Stimulated activated CD4-positive, alpha-beta T cell treated with anti-CD3 and anti-CD28 coated beads, Interleukin-12 subunit alpha, Interleukin-12 subunit beta, amount 100 ng/mL, for 48 hours (primary cell): Measurements from ENCODE around the gene SLF1.
A peak's percentile ranks its signal among the peaks of the same experiment; 100 is the strongest.
"Not testable (repeated sequence)": the region's sequence is repeated elsewhere in the genome, so short reads cannot be mapped to it uniquely, and the experiment has no call there.

Source experiments
- DNase-seq, 3 donors: peaks; one replicate each; pipeline ENCODE4 v3.0.0-alpha.2; 2020; ENCODE audit warnings: low read depth in 2 of 3, low spot score in 1 of 3

Gene SLF1

DNA sequence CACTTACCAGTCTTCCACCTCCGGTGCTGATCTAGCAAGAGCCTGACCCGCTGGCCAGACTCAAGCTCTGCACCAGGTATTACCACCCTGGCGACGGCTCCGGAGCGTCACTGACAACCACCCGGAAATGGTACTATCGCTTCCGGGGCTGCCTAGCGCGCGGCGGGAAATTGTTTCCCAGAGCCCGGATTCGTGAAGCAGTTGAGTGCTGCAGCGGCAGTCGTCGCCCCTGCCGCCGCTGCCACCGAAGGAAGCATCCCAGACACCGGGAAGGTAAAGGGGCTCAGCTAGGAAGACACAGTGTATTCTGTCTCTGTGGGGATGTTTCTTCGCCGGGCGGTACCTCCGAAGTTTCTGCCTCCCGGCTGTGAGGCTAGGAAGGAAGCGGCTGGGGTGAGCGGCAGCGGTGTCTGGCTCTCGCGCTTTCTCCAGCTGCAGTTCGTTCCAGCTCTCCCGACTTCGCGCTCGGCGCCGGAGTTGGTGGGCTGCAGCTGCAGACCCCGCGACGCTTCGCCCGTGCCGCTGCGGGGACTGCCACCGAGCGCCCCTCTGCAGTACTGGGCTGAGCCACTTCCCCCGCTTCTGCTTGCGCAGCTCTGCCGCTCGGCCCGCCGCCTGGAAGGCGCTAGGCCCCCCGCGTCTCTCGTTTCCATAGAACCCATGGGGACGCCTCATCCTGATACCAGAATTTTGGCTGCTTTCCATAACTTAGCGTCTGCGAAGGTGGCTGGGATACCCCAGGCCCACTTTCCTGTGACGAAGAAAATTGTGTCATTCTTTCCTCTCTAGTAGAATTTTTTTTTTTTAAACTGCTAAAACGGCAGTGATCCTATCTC is at the start of gene SLF1, which contains the start of gene KIAA0825:
Gene SLF1 (plus strand): TSS at position 177 of the 836 bp plus-strand sequence. CDS start 10,142 bp downstream, outside the sequence.
Gene KIAA0825 (minus strand): TSS at position 112 of the 836 bp plus-strand sequence. CDS start 81,478 bp downstream, outside the sequence.
- peak; percentile 79 to 82 (median 79) for DNase-seq

DNA sequence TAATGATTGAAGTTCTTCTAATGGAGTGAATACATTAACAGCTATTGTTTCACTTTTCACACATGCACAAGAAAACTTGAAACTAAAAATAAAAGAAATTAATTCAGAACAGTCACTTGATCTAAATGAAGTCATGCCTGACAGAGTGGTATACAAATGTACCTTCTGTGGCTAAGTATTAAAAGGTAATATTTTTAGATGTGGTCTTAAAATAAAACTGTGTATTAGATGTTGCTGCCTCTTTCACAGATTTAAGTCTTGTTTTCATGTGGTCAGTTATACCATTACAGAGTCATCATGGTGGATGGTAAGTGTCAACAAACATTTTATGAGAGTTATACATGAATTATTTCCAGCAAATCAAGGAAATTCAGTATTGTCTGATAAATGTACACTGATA is 47.1 kb upstream of the SLF1 start:
- DNase-seq = no peak

DNA sequence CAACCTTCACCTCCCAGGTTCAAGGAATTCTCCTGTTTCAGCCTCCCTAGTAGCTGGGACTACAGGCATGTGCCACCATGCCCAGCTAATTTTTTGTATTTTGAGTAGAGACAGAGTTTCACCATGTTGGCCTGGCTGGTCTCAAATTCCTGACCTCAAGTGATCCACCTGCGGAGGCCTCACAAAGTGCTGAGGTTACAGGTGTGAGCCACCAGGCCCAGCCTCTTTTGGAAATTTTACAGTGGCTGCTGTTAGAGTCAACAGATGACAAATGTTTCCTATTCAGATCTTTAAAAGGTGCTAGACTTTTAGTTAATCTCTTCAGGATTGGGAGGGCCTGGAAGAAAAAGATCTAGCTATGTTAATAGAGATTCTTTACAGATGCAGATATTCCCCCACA is 45.1 kb upstream of the SLF1 start:
- not testable (repeated sequence) for DNase-seq

DNA sequence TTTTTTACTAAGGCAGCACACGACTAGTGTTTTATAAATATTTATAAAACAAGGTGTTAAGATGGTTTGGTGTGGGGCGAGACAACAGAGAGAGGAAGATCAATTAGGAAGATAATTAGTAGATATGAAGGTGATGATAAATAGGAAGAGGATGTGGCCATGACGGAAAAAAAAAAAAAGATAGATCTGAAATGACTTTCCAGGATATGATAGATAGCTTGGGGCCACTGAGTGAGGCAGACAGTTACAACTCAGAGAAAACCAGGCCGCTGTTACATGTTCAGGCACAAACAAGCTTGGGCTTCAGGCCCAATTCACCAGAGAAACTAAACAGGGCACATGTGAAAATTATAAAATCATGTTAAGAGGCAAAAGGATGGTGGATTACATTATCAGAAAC is 43.3 kb upstream of the SLF1 start:
- DNase-seq = no peak

DNA sequence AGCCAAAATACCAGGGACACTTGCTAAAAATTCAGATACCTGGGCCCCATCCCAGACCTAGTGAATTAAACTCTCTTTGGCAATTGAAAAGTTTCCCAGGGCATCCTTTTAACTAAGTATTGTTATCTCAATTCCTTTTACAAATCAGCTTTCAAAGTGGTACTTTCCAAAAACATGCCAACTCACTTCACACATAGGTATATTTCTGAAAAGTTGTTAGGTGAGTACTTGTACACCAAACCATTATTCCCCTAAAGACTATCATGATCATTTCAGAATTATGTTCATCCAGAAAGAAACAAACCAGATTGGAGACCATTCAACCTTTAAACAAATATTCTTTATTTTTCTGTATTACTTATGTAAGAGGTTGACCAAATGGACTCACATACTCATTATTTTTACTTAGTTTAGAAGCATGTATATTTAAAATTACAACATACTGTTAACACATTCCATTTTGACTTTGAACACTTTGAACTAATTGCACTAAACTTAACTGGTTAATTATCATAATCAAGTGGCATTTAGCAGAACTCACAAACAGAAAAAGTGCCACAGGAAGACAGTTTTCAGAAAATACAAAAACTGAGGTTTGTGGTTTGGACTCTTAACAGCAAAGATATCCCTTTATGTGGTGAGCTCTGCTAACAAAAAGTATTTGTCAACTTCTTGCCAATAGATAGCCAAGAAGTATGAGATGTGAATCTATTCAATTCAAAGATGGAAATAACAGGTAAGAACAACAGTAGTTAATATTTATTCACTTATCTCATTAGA is 40.8 kb upstream of the SLF1 start:
- DNase-seq = no peak

DNA sequence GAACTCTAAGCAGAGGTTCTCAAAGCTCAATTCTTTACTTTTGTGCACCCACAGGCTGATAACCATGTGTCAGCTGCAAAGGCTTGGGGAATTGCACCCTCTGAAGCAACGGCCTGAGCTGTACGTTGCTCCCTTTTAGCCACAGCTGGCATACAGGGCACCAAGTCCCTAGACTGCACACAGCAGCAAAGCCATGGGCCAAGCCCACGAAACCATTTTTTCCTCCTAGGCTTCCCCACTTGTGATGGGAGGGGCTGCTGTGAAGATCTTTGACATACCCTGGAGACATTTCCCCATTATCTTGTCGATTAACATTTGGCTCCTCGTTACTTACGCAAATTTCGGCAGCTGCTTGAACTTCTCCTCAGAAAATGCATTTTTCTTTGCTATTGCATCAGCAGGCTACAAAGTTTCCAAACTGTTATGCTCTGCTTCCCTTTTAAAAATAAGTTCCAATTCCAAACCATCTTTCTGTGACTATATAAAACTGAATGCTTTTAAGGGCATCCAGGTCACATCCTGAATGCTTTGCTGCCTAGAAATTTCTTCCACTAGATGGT is 23.1 kb upstream of the SLF1 start:
- DNase-seq = no peak

DNA sequence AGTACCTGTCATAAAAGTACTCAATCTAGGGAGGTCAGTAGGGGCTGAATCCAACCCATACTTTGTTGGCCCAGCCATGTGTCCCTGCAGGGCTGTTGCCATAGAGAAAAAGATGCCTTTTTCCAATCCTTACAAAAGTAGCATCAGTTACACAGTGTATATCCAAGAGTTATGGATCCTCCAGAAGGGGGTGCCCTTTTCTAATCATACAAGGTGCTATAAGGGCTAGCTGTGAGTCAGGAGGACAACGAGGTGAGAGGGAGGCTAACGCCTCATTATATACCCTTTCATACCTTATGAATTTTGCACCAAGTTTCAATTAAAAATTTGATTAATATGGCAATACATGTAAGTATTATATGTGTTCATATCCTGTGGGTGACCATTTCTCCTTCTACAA is 4.9 kb upstream of the SLF1 start:
- DNase-seq = no peak

DNA sequence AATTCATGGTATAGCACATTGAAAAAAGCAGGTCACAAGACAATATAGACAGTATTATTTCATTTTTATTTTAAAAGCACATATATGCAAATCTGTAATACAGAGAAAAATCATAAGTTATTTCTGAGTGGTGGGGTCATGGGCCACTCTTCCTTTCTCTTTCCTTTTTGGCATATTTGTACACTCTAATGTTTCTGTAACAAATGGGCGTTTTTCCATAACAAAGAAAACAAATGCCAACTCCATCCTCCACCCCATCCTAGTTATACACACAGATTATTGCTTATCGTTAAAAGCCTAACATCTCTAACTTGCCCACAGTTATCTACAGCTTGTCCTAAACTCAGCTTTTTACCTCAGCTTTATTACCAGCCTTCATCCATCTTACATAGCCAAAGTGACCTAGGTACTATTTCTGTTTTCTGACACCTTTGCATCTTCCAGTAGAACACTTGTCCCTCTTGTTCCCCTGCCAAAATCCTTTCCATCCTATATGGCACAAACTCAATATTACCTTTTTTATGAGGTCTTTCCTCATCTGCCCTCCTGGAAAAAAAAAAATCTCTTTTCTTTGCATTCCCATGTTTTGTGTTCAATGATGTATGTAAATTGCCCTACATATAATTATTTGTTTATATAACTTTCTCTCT is 4.2 kb upstream of the SLF1 start:
- no peak for DNase-seq

DNA sequence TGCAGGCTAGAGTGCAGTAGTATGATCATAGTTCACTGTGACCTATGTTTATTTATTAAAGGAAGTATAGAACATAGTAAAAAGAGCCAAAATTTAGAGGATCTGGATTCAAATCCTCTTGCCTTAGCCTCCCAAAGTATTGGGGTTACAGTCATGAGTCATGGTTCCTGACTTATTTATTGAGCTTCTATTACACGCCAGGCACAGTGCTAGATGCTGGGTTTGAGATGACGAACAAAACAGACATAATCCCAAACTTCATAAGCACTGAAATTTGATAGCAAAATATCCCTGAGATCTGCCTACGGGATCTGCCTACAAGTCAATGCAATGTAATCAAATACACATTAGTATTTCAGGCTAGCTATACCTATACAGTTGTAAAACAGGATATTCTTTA is 2.6 kb upstream of the SLF1 start:
- DNase-seq = no peak

DNA sequence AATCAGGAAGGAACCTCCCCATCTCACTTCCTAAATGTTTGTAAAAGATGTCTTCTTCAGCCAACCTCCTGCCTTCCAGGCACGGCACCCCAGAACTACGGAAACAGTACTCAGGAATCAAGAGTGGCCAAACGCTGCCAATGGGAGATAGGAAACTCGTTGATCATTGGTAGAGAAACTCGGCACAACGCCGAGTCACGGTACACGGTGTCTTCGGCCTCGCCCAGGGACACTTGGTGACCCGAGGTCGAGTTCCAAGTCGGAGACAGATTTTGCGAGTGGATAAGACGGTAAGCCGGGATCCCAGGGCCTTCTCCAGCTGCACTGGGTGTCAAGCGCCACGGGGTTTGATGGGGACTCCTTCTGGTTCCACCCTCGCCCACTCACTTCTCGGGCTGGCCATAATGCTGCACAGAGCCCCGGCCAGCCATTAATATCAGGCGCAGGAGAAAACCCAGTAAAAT is 408 bp upstream of the SLF1 start:
- peak in 1 of 3 donors; percentile 9 for DNase-seq

DNA sequence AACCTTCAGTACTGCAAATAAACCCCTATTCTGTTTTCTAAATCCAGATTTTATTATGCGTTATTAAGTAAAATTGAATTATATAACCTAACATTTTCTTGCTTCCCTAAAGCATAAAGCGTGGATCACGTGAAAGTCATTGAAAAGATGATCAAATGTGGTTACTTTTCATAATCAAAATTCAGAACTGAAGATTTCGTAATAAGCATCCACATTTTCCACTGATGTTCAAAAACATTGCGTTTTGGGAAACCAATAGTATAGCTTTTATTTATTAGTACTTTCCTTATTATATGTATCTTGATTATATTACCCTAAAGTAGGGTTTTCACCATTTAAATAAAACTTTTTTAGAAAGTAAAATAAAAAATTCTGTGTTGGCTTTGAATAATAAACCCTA is 1.8 kb downstream of the SLF1 start:
- DNase-seq = no peak

DNA sequence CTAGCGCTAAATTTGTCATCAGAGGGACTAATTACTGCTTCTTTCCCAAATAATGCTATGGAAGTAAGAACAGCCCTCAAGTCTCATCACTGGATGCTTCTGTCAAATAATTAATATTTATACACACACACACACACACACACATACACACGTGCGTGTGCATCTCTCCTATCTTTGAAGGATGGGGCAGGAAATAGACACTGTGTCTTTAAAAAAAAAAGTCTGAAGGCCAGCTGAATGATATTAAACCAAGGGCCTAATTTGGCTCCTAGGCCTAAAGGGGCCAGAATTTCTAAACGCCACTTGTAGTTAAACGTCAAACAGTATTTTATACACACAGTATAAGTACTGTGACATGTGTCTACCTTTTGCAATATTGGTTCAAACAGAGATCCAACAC is 3.3 kb downstream of the SLF1 start:
- no peak for DNase-seq

DNA sequence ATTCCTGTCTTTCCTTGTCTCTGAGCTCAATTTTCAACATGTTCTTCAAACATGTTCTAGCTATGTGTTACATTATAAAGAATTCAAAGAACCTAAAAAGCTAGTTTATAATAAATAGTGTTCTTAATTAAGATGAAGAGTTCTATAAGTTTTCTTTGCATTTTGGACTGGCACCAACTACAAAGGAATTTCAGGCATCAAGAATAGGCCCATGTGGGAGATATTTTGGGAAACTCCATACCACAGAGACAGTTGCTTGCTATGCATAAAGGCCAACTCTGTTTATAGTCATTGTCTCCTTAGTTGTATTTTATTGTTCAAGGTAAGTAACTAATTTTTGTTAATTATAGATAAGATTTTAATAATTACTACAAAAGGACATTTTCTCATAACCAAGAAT is 4.5 kb downstream of the SLF1 start:
- DNase-seq = no peak

DNA sequence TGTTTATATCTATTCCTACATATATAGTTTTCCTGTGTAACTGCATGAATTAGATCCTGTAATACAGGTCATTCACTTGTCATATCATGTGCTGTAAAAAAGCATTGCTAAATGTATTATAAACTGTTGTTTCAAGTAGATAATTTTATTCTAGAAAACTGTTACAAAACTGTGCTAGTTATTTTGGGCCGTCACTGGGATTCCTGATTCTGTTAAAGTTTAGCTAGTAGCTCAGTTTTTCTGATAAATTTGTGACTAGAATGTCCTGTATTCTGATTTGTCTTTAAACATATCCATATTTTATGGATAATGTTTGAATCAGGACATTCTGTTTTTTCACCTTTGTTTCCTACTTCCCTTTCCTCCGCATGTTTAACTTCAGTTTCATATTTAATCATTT is 5.4 kb downstream of the SLF1 start:
- no peak for DNase-seq

DNA sequence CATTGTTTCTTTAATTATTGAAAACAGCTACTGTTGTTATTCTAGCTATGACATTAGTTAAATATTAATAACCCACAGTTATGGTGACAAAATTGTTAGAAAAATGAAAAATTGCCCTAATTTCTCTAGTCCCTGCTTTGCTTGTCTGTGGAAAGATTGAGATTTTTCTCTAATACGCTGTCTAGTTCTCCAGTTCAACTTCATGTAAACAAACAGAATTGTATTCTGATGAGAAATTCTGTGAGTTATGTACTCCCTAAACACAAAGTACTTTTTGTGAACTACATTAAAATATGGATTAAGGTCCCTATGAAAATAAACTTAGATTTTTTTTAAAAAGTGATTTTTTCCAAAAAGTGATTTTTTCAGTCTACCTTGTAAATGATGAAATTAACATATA is 8.7 kb downstream of the SLF1 start:
- no peak for DNase-seq

DNA sequence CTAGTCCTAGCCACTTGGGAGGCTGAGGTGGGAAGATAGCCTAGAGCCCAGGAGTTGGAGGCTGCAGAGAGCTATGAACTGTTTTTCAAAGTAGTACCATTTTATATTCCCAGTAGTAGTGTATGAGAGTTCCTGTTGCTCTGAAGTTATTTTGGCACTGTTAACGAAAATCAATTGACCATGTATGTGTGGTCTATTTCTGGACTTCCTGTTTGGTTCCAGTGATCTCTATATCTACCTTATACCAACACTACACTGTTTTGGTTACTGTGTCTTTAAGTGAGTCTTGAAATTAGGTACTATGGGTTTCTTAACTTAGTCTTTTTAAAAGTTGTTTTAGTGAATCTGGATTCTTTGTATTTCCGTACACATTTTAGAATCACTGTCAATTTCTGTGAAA is 13.6 kb downstream of the SLF1 start:
- DNase-seq = no peak

DNA sequence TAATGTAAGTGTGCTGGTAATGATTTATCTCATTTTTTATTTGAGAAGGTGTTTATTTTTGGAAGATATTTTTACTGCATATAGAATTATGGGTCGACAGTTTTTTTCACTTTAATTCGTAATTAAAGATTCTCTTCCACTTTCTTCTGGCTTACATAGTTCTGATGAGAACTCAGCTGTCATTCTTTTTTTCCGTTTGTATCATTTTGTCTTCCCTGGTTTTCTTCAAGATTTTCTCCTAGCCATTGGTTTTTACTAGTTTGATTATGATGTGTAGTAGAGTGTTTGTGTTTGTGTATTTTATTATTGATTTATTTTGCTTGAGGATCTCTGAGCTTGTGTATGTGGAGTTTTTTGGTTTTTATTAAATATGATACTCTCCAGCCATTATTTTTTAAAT is 21.7 kb downstream of the SLF1 start:
- no peak for DNase-seq

DNA sequence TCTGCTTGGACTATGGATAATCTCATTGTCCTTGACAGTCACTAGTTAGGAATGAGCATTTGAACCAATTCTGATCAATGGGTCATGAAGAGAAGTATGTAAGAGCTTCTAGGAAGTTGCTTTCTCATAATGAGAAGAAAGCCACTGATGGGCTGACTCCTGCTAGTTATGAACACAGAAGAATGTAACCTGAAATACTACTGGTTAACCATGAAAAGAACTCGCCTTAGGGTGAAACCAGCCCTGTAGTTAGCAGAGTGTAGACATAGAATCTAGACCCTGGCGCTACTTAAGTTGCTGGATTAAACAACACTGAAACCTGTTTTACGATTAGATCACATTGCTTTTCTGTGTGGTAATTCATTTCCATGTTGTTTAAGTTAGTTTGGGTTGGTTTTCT is 26.6 kb downstream of the SLF1 start:
- no peak for DNase-seq

DNA sequence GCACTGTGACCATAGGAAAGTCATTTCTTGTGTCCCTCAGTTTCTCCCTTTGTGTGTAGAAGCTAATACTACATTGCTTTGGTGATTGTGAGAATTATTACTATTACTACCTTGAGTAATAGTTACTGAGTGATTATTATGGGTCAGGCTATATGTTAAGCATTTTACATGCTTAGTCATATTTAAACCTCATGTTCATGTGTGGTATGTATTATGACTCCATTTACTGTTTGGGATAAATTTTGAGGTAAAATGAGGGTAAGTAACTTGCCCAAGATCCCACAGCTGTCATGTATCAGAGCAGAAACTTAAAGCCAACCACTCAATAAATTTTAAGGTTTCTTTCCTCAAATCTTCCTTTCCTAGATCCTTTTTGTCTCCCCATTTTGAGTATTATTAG is 28.3 kb downstream of the SLF1 start:
- no peak for DNase-seq

DNA sequence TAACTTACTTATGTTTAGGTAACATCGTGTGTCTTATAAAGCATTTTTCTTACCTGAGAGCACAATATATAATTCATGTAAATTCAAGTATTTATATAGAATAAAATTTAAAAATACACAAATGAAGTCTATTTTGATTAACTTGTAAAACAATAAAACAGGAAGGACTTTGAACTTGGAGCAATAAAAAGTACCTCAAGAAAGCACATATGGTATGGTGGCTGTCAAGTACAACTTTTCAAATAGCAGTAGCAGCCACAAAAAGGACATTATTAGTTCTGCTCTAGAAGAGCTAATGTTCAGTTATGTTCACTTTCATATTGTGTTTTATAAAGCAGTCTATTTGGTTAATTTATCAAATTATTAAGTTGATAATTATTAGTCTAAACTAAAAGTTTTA is 31.4 kb downstream of the SLF1 start:
- DNase-seq = no peak

DNA sequence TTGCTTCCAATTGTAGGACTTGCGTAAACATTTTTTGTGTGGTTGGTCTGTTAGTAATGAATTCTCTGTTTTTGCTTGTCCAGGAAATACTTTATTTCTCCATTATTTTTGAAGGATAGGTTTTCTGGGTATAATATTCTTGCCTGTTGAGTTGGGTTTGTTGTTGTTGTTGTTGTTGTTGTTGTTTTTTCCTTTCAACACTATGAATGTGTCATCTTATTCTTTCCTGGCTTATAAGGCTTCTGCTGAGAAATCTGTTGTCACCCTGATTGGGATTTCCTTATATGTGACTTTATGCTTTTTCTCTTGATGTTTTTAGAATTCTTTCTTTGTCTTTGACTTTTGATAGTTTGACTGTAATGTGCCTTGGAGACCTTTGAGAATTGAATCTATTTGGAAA is 39.8 kb downstream of the SLF1 start:
- no peak for DNase-seq
